ENCODE data around the gene CYP11A1. TPM values are rescaled to one million over a fixed set of nuclear protein-coding genes. Genes with fewer than 3 reads are reported as not detected.

The CYP11A1 gene
- total RNA-seq, 4 donors from 2014 or later = 0.67 to 3.7 (median 2.7) TPM

- WGBS, 2 donors (ENCODE audit: low coverage in 1 of 2) = 95% methylated on average over 7 of the region's 7 CpGs; no CpG with 5 or more reads in 1 of the 2 donors
- ATAC-seq = no peak
- no peak overlapping the region for H3K27ac ChIP-seq
- H3K4me3 ChIP-seq = no peak overlapping the region
- H3K36me3 ChIP-seq = peaks cover 0 to 8% of the 10 kb centered on the region in 2 donors
- no peaks in the 10 kb centered on the region for H3K9me3 ChIP-seq
- peaks cover 33% of the 10 kb centered on the region for H3K27me3 ChIP-seq
- peaks cover 0 to 6% (median 0%) of the 10 kb centered on the region in 3 donors for H3K4me1 ChIP-seq
- TF ChIP-seq POLR2A (IDR thresholded peaks at IDR 0.05) = no peak
- TF ChIP-seq EP300 (IDR thresholded peaks at IDR 0.05) = no peak
These were observed 38.4 kb upstream of the CYP11A1 start for GRCh38 chr15:74405823-74406222.

- Histone ChIP-seq H3K4me1 (peaks cover 0 to 6% (median 0%) of the 10 kb centered on the region in 3 donors), H3K27me3 (peaks cover 36% of the 10 kb centered on the region), H3K9me3 (no peaks in the 10 kb centered on the region), H3K27ac (no peak overlapping the region), H3K36me3 (no peaks in the 10 kb centered on the region), H3K4me3 (no peak overlapping the region)
- WGBS, 2 donors (ENCODE audit: low coverage in 1 of 2) = 27 to 100% methylated on average over 1 to 12 of the region's 16 CpGs
- TF ChIP-seq EP300 (IDR thresholded peaks at IDR 0.05) = no peak
- TF ChIP-seq POLR2A (IDR thresholded peaks at IDR 0.05) = no peak
- no peak for TF ChIP-seq CTCF (IDR thresholded peaks at IDR 0.05)
- ATAC-seq = no peak
These were observed 36.6 kb upstream of the CYP11A1 start for GRCh38 chr15:74403991-74404563.

- ATAC-seq = no peak
- H3K27ac ChIP-seq = no peak overlapping the region
- WGBS, 2 donors (ENCODE audit: low coverage in 1 of 2) = no CpG with 5 or more reads among the region's 10 CpGs
- no peak overlapping the region for H3K4me3 ChIP-seq
- no peak for TF ChIP-seq EP300 (IDR thresholded peaks at IDR 0.05)
- TF ChIP-seq POLR2A (IDR thresholded peaks at IDR 0.05) = no peak
- TF ChIP-seq CTCF (IDR thresholded peaks at IDR 0.05) = no peak
- no peaks in the 10 kb centered on the region for H3K36me3 ChIP-seq
- peaks cover 0 to 6% (median 0%) of the 10 kb centered on the region in 3 donors for H3K4me1 ChIP-seq
- H3K27me3 ChIP-seq = peaks cover 34% of the 10 kb centered on the region
- H3K9me3 ChIP-seq = no peaks in the 10 kb centered on the region
These were observed 36.1 kb upstream of the CYP11A1 start for GRCh38 chr15:74403588-74403919.

- no peak overlapping the region for H3K27ac ChIP-seq
- H3K27me3 ChIP-seq = peaks cover 34% of the 10 kb centered on the region
- WGBS, 2 donors (ENCODE audit: low coverage in 1 of 2) = no CpG with 5 or more reads among the region's 13 CpGs
- no peaks in the 10 kb centered on the region for H3K9me3 ChIP-seq
- H3K4me1 ChIP-seq = peaks cover 0 to 6% (median 0%) of the 10 kb centered on the region in 3 donors
- no peak for ATAC-seq
- no peak overlapping the region for H3K4me3 ChIP-seq
- no peaks in the 10 kb centered on the region for H3K36me3 ChIP-seq
- TF ChIP-seq POLR2AphosphoS5 (IDR thresholded peaks at IDR 0.05) = no peak
- no peak for TF ChIP-seq CTCF (IDR thresholded peaks at IDR 0.05)
- no peak for TF ChIP-seq EP300 (IDR thresholded peaks at IDR 0.05)
- no peak for TF ChIP-seq POLR2A (IDR thresholded peaks at IDR 0.05)
These were observed 35.6 kb upstream of the CYP11A1 start for GRCh38 chr15:74402873-74403587.

GRCh38 chr15:74402337-74402841 is 34.9 kb upstream of the CYP11A1 start:
- Histone ChIP-seq H3K27me3 (peaks cover 34% of the 10 kb centered on the region), H3K36me3 (no peaks in the 10 kb centered on the region), H3K27ac (no peak overlapping the region), H3K4me3 (no peak overlapping the region), H3K9me3 (no peaks in the 10 kb centered on the region), H3K4me1 (peaks cover 0 to 6% (median 0%) of the 10 kb centered on the region in 3 donors)
- no CpG with 5 or more reads among the region's 5 CpGs for WGBS, 2 donors (ENCODE audit: low coverage in 1 of 2)
- TF ChIP-seq POLR2A (IDR thresholded peaks at IDR 0.05) (no peak), EP300 (IDR thresholded peaks at IDR 0.05) (no peak), CTCF (IDR thresholded peaks at IDR 0.05) (no peak), POLR2AphosphoS5 (IDR thresholded peaks at IDR 0.05) (no peak)
- no peak for ATAC-seq

All from gastroesophageal sphincter (tissue), 4 donors.